Measurements from ENCODE around the gene PDS5B.

The PDS5B gene

DNA sequence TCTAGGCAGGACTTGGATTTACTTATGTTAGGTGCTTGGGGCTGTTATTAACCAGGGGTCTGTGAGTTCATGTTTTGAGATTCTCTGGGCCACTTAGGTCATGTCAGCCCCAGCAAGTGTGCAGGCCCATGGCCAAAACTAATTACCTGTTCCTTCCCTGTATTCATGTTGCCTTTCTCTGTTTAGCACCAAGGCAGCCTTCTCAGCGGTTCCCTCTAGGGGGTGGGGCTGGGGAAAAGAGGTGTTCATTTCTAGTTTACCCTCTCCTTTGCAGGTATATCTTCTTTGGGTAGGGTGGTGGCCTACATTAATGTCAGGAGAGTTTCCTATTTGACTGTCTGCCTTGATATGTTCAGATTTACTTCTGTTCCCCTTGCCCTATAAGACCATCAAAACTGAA is 61.7 kb downstream of the PDS5B start:
- H3K27ac ChIP-seq = no peak overlapping the region
- TF ChIP-seq ZFX (IDR thresholded peaks at IDR 0.05) = no peak
- TF ChIP-seq, protein P1, sequence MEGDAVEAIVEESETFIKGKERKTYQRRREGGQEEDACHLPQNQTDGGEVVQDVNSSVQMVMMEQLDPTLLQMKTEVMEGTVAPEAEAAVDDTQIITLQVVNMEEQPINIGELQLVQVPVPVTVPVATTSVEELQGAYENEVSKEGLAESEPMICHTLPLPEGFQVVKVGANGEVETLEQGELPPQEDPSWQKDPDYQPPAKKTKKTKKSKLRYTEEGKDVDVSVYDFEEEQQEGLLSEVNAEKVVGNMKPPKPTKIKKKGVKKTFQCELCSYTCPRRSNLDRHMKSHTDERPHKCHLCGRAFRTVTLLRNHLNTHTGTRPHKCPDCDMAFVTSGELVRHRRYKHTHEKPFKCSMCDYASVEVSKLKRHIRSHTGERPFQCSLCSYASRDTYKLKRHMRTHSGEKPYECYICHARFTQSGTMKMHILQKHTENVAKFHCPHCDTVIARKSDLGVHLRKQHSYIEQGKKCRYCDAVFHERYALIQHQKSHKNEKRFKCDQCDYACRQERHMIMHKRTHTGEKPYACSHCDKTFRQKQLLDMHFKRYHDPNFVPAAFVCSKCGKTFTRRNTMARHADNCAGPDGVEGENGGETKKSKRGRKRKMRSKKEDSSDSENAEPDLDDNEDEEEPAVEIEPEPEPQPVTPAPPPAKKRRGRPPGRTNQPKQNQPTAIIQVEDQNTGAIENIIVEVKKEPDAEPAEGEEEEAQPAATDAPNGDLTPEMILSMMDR (conservative IDR thresholded peaks at IDR 0.05) = 0 out of 2 replicates have a peak, but pooled peaks have one; percentile 7

DNA sequence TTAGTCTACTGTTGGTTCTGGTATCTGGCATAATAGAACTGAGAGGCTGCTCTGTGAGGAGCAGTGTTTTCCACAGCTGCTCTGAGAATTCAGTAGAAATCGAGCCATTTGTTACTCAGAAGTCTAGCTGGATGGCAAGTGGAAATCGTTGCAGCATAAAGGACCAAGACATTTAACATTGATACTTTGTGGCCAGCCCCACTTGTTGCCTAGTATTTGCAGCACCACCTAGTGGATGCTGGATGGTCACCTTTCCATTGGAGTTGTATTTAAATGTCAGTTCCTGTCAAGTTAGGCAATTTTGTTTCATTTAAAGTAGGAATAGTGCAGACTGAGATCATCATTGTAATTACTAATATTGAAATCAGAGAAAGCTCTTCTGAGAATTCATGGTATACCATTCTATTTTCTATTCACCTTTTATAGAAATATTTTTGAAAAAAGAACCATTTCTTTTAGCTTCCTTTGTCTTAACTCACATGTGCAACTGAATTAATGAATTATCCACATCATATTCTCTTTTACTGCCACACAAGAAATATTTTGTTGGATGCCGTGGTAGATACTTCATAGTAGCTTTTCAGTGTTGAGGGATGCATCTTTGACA is 64.6 kb downstream of the PDS5B start:
- TF ChIP-seq, protein P1 (conservative IDR thresholded peaks at IDR 0.05) = peak; percentile 99
- TF ChIP-seq ZFX (IDR thresholded peaks at IDR 0.05) = no peak
- H3K27ac ChIP-seq = no peak overlapping the region

DNA sequence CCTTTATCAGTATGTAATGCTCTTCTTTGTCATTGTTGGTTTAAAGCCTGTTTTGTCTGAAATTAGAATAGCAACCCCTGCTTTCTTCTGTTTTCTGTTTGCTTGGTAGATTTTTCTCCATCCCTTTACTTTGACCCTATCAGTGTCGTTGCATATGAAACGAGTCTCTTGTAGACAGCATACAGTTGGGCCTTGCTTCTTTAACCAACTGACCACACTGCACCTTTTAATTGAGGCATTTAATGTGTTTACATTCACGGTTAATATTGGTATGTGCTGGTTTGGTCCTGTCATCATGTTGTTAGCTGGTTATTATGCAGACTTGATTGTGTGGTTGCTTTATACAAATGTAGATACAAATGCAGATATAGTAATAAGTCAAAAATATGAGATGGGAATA is 71.1 kb downstream of the PDS5B start:
- TF ChIP-seq ZFX (IDR thresholded peaks at IDR 0.05) = no peak
- no peak overlapping the region for H3K27ac ChIP-seq

DNA sequence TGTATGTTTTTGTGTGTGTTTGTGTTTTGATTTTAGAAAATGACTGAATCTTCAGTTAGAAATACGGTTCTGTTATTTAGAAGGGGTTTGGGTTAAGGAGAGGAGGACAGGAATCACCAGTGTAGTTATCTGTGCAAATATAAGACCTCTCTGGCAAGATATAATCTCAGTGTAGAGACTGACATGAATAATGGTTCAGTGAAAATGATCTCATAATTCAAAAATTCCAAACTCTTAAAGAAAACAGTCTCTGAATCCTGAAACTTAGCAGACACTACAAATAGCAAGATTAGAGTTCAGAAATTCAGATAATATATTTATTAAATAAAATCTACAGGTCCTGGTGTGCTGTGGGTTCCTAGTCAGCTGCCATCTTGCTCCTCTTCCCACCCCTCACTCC is 73.5 kb downstream of the PDS5B start:
- TF ChIP-seq, protein P1 (conservative IDR thresholded peaks at IDR 0.05) = no peak
- no peak for TF ChIP-seq ZFX (IDR thresholded peaks at IDR 0.05)
- H3K27ac ChIP-seq = peak overlapping the region; percentile 33

DNA sequence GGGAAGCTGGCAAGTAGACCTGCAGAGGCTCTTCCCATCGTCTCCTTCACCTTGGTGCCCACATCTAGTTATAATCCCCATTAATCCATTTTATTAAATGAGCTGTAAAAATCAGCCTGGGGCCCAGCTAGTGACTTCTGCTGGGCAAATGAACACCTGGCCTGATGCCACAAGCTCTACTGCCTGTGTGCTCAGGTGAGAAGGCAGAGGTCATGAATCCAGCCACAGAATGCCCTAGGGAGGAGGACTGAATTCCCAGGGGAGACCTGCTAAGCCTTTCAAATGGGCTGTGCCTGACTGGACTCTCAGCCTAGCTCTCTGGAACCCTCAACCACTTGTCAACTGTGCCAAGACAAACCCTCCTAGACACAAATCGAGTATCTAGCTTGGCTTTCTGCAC is 74.0 kb downstream of the PDS5B start:
- no peak for TF ChIP-seq ZFX (IDR thresholded peaks at IDR 0.05)
- TF ChIP-seq, protein P1 (conservative IDR thresholded peaks at IDR 0.05) = no peak
- peak overlapping the region; percentile 33 for H3K27ac ChIP-seq

DNA sequence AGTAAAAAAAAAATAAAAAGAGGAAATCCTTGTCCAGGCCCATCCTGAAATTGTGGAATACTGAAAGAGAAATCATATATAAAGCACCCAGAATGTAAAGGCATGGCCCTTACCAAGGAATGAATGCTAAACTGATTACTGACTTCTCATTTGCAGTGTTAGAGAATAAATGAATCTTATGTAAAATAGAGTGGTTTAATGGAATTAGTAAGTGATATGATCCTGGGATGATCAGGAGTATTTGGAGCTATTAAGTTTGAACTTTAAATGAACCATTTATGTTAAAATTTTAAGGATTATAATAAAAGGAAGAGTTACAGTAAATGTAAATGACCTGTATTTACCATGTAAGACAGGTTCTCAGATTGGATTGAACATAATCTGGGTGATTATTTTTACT is 75.4 kb downstream of the PDS5B start:
- TF ChIP-seq, protein P1 (conservative IDR thresholded peaks at IDR 0.05) = no peak
- TF ChIP-seq ZFX (IDR thresholded peaks at IDR 0.05) = no peak
- no peak overlapping the region for H3K27ac ChIP-seq

DNA sequence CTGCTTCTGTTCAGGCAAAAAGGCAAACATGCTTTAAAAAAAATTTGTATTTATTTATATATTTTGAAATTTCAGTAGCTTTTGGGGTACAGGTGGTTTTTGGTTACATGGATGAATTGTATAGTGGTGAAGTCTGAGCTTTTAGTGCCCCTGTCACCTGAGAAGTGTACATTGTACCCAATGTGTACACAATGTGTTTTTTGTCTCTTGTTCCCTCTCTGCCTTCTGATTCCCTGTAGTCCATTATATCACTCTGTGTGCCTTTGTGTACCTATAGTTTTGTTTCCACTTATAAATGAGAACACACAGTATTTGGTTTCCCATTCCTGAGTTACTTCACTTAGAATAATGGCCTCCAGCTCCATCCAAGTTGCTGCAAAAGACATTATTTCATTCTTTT is 77.4 kb downstream of the PDS5B start:
- no peak for TF ChIP-seq ZFX (IDR thresholded peaks at IDR 0.05)
- H3K27ac ChIP-seq = no peak overlapping the region

DNA sequence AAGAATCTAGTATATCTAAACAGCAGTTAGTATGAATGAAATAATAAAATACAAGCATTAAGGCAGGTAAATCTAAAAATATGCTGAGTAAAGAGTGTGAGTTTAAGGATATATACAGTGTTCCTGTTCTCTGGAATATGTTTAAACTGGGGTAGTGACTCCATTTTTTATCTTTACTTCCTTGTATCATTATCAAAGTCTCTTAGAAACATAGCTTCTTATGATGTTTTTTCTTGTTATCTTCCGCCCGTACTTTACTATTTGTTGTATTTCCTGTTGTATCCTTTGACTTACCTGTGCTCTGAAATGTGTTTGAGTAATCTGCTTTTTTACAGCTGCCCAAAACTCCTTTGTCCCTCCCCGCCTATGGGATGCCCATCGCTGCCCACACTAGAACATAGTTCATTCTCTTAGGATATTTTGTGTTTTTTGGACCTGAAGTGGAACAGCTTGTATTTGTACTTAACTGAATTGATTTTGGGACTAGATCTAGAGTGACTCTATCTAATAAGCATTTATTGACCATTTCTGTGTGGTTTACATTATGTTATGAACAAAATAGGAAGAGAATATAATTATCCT is 80.8 kb downstream of the PDS5B start:
- TF ChIP-seq, protein P1 (conservative IDR thresholded peaks at IDR 0.05) = no peak
- TF ChIP-seq ZFX (IDR thresholded peaks at IDR 0.05) = no peak
- no peak overlapping the region for H3K27ac ChIP-seq
